ENCODE data around the gene VAV3. TPM values are rescaled to one million over a fixed set of nuclear protein-coding genes. Genes with fewer than 3 reads are reported as not detected.

Gene VAV3
- total RNA-seq, 2 experiments from 2014 or later, result 2.3 to 8.3 TPM

- no peak overlapping the region for H3K4me3 ChIP-seq (ENCODE audit: low read depth, low read length, poor library complexity, severe bottlenecking)
Measured at GRCh38 chr1:107525961-107526360, 439.0 kb downstream of the VAV3 start.

GRCh38 chr1:107525145-107525544, 439.8 kb downstream of the VAV3 start:
- intact Hi-C loops (cut with micrococcal nuclease; ENCODE audit: unreplicated experiment), result loop anchor here (5.0 kb wide), 1 partner anchor 383 kb away; the partner anchor contains the start of gene NTNG1
- no peak for DNase-seq (ENCODE audit: low spot score)
- no peak for TF ChIP-seq EZH2phosphoT487 (IDR thresholded peaks at IDR 0.05; ENCODE audit: borderline replicate concordance, low read depth, low read length)
- TF ChIP-seq CTCF (conservative IDR thresholded peaks at IDR 0.05; ENCODE audit: low read length), result no peak
- Histone ChIP-seq H3K4me3 (ENCODE audit: low read depth, low read length, poor library complexity, severe bottlenecking) (no peak overlapping the region), H3K4me1 (ENCODE audit: insufficient read depth, low read length, poor library complexity, severe bottlenecking) (peaks cover 4% of the 10 kb centered on the region), H4K20me1 (ENCODE audit: insufficient read depth, low read length) (no peaks in the 10 kb centered on the region), H3K9me2 (ENCODE audit: insufficient read depth, low read length) (no peaks in the 10 kb centered on the region), H3K36me3 (ENCODE audit: insufficient read depth, low read length) (no peaks in the 10 kb centered on the region), H2AFZ (ENCODE audit: low read length) (no peak overlapping the region), H3K79me2 (ENCODE audit: insufficient read depth, low read depth, low read length) (no peaks in the 10 kb centered on the region), H3K27ac (ENCODE audit: low read depth, low read length, poor library complexity, severe bottlenecking) (no peak overlapping the region), H3K4me2 (ENCODE audit: low read length) (no peak overlapping the region), H3K9me3 (ENCODE audit: low read length) (no peaks in the 10 kb centered on the region)
- BruUV-seq (replicated peaks), result no TSS peak
- ChIA-PET POLR2A (interaction anchor here (0.7 kb wide), 1 partner anchor 222 kb away, joined by 3 read pairs; no protein-coding TSS in a partner anchor), CTCF (ENCODE audit: unreplicated experiment) (interaction anchor here (0.6 kb wide), 1 partner anchor 222 kb away, joined by 3 read pairs; no protein-coding TSS in a partner anchor)

More at GRCh38 chr1:107525961-107526360, 439.0 kb downstream of the VAV3 start:
- CTCF ChIA-PET (ENCODE audit: unreplicated experiment), result no interaction called here
- DNase-seq (ENCODE audit: low spot score), result no peak
- Histone ChIP-seq H3K79me2 (ENCODE audit: insufficient read depth, low read depth, low read length) (no peaks in the 10 kb centered on the region), H3K4me1 (ENCODE audit: insufficient read depth, low read length, poor library complexity, severe bottlenecking) (peaks cover 4% of the 10 kb centered on the region), H4K20me1 (ENCODE audit: insufficient read depth, low read length) (no peaks in the 10 kb centered on the region), H2AFZ (ENCODE audit: low read length) (no peak overlapping the region), H3K27ac (ENCODE audit: low read depth, low read length, poor library complexity, severe bottlenecking) (no peak overlapping the region), H3K4me2 (ENCODE audit: low read length) (no peak overlapping the region), H3K36me3 (ENCODE audit: insufficient read depth, low read length) (no peaks in the 10 kb centered on the region), H3K9me3 (ENCODE audit: low read length) (no peaks in the 10 kb centered on the region), H3K9me2 (ENCODE audit: insufficient read depth, low read length) (no peaks in the 10 kb centered on the region)
- no peak for TF ChIP-seq EZH2phosphoT487 (IDR thresholded peaks at IDR 0.05; ENCODE audit: borderline replicate concordance, low read depth, low read length)
- TF ChIP-seq CTCF (conservative IDR thresholded peaks at IDR 0.05; ENCODE audit: low read length), result no peak
- no TSS peak for BruUV-seq (replicated peaks)
- POLR2A ChIA-PET, result interaction anchor here (1.0 to 1.8 kb wide), 3 partner anchors 7 to 469 kb away, joined by 4 read pairs; partner anchors contain the start of gene PRMT6
- intact Hi-C loops (cut with micrococcal nuclease; ENCODE audit: unreplicated experiment), result loop anchor here (5.0 kb wide), 1 partner anchor 384 kb away; the partner anchor contains the start of gene NTNG1

- ChIA-PET POLR2A (no interaction called here), CTCF (ENCODE audit: unreplicated experiment) (interaction anchor here (0.6 kb wide), 1 partner anchor 223 kb away, joined by 3 read pairs; no protein-coding TSS in a partner anchor)
- Histone ChIP-seq H3K9me3 (ENCODE audit: low read length) (no peaks in the 10 kb centered on the region), H3K36me3 (ENCODE audit: insufficient read depth, low read length) (no peaks in the 10 kb centered on the region), H3K27ac (ENCODE audit: low read depth, low read length, poor library complexity, severe bottlenecking) (no peak overlapping the region), H3K4me1 (ENCODE audit: insufficient read depth, low read length, poor library complexity, severe bottlenecking) (peaks cover 4% of the 10 kb centered on the region), H3K4me2 (ENCODE audit: low read length) (no peak overlapping the region), H3K4me3 (ENCODE audit: low read depth, low read length, poor library complexity, severe bottlenecking) (no peak overlapping the region), H2AFZ (ENCODE audit: low read length) (peak overlapping the region; percentile 39; the same call in 1 of the 2 replicates), H3K9me2 (ENCODE audit: insufficient read depth, low read length) (no peaks in the 10 kb centered on the region), H4K20me1 (ENCODE audit: insufficient read depth, low read length) (no peaks in the 10 kb centered on the region), H3K79me2 (ENCODE audit: insufficient read depth, low read depth, low read length) (no peaks in the 10 kb centered on the region)
- no TSS peak for BruUV-seq (replicated peaks)
- DNase-seq (ENCODE audit: low spot score), result no peak
- intact Hi-C loops (cut with micrococcal nuclease; ENCODE audit: unreplicated experiment), result no loop called here
- TF ChIP-seq EZH2phosphoT487 (IDR thresholded peaks at IDR 0.05; ENCODE audit: borderline replicate concordance, low read depth, low read length), result no peak
- no peak for TF ChIP-seq CTCF (conservative IDR thresholded peaks at IDR 0.05; ENCODE audit: low read length)
Measured at GRCh38 chr1:107524301-107524700, 440.7 kb downstream of the VAV3 start.

Data from OCI-LY7 (cell line).